SH-SY5Y (cell line): ENCODE results near the gene PLCL2.

Source experiments
- GATA2 ChIP-seq: IDR thresholded peaks from 2 replicates; pipeline ENCODE4 v1.6.1; 2011; ENCODE audit warnings: mild to moderate bottlenecking, low read depth, low read length
- GATA3 ChIP-seq: IDR thresholded peaks from 2 replicates; pipeline ENCODE4 v1.6.1; 2011; ENCODE audit warnings: low read depth, mild to moderate bottlenecking, low read length, moderate library complexity

DNA sequence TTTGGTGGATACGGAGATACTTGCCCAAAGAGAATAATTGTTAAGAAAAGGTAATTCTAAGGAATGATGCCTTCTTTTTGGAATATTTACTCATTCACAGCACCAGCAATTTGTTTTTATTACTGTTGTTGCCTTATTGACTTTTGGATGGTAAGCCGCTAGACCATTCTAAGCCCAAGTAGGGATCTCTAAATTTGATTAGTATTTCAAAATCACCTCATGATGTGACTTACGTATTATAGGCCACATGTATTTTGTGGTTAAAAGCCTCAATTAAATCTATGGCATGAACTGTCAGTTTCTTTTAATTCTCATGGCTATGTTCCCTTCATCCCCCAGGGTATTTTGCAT is 94.1 kb downstream of the PLCL2 start:
- TF ChIP-seq GATA3 (no peak), GATA2 (no peak)
